GM18870 (cell line): Measurements from ENCODE around the gene NUDT7.
A peak's percentile ranks its signal among the peaks of the same experiment; 100 is the strongest.

Experiments
- ATAC-seq: cut with Tn5 transposase; IDR thresholded peaks from one replicate; pipeline ENCODE4 v1.9.1; 2021; ENCODE audit warnings: moderate library complexity; ENCODE audit not compliant: unreplicated experiment

Gene NUDT7

DNA sequence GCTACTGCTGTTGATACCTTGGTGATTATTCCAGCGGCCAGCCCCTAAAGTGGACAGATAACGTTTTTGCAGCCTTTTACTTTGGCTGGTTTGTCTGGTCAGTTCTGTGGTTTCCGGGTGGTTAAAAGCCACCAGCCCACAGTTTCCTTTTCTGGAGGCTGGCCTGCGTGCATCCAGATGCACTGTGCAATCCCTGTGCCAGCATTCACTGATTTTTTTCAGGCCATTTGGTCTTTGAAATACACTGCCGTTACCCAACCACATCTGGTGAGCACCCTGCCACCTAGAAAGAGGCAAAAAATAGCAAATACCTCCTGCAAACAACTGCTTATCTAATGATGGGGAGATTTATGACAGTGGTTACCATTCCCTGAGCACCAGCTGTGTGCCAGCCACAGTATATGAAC is 797 bp downstream of the NUDT7 start:
- peak; percentile 31 for ATAC-seq

- no peak for ATAC-seq
Observed at GRCh38 chr16:77724174-77724573, 1.9 kb downstream of the NUDT7 start.

GRCh38 chr16:77729951-77730350 is 7.6 kb downstream of the NUDT7 start:
- no peak for ATAC-seq

- no peak for ATAC-seq
Observed at GRCh38 chr16:77732241-77732946, 10.1 kb downstream of the NUDT7 start.

DNA sequence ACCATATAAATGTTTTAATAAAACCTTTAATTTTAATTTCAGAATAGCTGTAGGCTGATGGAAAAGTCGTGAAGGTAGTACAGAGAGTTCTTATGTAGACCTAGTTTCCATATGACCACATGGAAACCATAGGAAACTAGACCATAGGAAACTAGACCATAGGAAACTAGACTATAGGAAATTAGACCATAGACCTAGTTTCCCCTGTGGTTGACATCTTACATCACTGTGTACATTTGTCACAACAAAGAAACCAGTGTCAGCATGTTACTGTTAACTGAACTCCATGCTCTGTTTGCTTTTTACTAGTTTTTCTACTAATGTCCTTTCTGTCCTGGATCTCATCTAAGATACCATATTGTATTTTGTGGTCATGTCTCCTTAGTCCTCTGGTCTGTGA is 14.6 kb downstream of the NUDT7 start:
- ATAC-seq: peak; percentile 82

DNA sequence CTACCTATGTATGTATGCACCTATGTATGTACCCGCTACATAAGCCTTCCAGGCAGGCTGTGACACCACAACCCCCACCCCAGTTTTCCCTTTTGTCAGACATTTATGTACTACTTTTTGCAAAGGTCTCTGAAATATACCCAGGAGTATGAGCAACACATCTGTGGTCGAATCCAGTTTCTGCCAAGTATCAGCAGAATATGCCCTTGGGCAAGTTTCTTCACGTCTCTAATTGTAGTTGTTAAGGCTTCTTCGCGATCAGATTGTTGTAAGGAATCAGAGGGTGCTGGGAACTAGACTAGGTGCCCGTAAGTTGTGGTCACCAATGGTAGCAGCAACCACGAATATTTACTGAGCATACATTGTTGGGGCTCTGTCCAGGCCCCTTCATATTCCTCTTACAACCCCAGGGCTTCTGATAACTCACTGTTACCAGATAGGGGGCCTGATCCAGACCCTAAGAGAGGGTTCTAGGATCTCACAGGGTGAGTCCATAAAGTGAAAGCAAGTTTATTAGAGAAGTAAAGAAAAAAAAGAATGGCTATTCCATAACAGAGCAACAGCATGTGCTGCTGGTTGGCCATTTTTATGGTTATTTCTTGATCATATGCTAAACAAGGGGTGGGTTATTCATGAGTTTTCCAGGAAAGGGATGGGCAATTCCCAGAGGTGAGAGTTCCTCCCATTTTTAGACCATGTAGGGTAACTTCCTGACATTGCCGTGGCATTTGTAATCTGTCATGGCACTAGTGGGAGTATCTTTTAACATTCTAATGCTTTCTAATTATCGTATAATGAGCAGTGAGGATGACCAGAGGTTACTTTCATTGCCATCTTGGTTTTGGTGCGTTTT is 16.6 kb downstream of the NUDT7 start:
- ATAC-seq: no peak

GRCh38 chr16:77739559-77739892 is 17.2 kb downstream of the NUDT7 start:
- no peak for ATAC-seq

- no peak for ATAC-seq
Observed at GRCh38 chr16:77744141-77744540, 21.8 kb downstream of the NUDT7 start.

- ATAC-seq: no peak
Observed at GRCh38 chr16:77745972-77746371, 23.7 kb downstream of the NUDT7 start.

GRCh38 chr16:77748421-77749005 is 26.2 kb downstream of the NUDT7 start:
- ATAC-seq: no peak

GRCh38 chr16:77749415-77749814 is 27.1 kb downstream of the NUDT7 start:
- no peak for ATAC-seq

DNA sequence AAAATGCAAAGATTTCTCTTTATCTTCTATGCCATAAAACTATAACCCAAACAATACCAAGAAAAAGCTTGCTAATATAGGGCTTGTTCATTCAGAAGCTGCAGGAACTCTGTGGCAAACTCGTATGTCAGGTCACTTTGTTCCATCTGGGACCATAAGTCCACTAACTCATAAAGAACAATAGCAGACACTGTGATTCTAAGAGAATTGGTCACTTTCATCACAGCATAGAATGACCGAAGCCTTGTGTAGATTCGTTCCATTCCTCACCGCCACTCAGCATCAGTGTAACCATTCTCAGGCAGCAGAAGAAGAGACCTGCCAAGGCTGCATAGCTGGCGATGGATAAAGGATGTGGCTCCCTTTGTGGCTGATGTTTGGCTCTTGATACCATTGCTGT is 35.7 kb downstream of the NUDT7 start:
- ATAC-seq: no peak

- ATAC-seq: no peak
Observed at GRCh38 chr16:77758508-77758907, 36.2 kb downstream of the NUDT7 start.

DNA sequence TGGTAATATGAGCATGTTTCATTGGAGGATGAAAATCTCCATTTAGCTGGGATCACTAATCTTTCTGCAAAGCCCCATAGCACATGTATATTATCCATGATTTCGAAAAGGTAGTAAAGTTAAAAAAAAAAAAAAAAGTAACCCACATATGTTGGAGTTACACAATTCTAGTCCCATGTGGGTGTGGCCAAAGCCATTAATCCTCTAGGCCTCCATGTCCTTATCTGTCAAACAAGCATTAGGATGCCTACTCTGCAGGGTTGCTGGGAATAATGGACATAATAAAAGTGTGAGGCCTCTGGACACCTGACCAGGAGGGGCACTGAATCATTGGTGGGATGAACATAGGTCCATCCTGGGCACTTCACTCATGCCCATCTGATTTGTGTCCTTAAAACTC is 36.9 kb downstream of the NUDT7 start:
- ATAC-seq: no peak

DNA sequence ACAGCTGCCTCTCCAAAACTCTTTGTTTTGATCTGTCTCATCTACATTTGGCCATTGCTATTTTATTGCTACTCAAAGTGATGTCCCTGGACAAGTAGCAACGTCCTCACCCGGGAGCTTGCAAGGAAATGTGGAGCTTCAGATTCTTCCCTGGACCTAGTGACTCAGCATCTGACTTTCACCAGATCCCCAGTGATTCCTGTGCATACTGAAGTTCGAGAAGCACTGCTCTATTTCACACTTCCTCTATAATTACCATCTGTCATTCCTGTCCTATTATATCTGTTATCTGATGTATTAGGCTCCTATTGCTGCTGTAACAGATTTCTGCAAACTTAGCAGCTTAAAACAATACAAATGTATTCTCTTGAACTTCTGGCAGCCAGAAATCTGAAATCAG is 37.5 kb downstream of the NUDT7 start:
- ATAC-seq: no peak

GRCh38 chr16:77760800-77761199 is 38.5 kb downstream of the NUDT7 start:
- ATAC-seq: no peak

DNA sequence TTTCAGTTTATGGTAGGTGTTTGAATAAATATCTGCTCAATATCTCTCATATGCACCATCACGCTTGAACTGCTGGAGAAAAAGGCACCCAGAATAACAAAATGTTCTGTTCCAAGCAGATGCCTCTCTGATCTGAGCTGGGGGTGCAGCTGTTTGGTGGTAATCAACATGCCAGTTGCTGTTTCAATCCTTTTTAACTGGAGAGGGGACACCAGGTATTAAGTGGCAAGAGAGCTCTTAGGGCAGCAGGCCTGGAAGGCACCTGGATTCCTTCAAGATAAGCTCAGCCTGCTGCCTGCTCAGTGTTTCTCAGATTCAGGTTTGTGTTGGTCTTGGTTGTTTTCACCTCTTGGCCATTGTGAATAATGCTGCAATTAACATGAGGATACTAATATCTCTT is 38.9 kb downstream of the NUDT7 start:
- ATAC-seq: no peak

DNA sequence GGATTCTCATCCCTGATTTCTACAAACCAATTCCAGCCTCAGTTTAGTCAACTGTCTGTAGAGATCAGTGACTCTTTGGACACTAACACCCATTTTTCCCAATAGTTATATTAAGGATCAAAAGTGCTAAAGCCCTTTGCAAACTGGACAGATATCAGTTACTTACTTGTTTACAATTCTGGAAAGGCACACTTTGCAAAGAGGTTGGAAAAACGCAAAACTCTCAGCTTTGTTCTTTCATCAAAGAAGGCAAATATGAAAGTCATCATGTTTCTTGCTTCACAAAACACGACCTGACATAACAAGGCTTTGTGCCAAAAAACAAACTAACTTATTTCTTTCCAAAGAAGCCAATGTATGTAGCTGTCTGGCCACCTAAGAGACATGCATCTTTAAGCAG is 39.9 kb downstream of the NUDT7 start:
- ATAC-seq: no peak

GRCh38 chr16:77763994-77764393 is 41.7 kb downstream of the NUDT7 start:
- ATAC-seq: no peak

DNA sequence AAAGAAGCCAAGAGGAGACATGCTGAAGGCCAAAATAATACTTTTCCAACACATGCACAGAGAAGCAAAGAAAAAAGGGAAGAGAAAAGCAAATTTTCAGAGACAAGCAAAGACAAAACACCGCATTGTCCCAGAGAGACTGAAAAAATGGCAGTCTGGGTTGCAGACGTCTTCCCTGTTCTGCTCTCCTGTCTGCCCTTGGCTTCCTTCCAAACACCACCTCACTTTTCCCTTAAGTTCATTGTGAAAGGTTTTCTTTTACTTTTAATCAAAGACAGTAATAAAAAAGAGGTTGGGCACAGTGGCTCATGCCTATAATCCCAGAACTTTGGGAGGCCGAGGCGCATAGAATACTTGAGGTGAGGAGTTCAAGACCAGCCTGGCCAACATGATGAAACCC is 44.9 kb downstream of the NUDT7 start:
- ATAC-seq: no peak

GRCh38 chr16:77767826-77768225 is 45.5 kb downstream of the NUDT7 start:
- ATAC-seq: no peak
